ENCODE measurements around the gene ARL8A. TPM values are rescaled to one million over a fixed set of nuclear protein-coding genes. Genes with fewer than 3 reads are reported as not detected.
A peak's percentile ranks its signal among the peaks of the same experiment; 100 is the strongest.

The ARL8A gene
- total and polyA plus RNA-seq, 8 donors = 7.8 to 34.5 (median 20.9) TPM

DNA sequence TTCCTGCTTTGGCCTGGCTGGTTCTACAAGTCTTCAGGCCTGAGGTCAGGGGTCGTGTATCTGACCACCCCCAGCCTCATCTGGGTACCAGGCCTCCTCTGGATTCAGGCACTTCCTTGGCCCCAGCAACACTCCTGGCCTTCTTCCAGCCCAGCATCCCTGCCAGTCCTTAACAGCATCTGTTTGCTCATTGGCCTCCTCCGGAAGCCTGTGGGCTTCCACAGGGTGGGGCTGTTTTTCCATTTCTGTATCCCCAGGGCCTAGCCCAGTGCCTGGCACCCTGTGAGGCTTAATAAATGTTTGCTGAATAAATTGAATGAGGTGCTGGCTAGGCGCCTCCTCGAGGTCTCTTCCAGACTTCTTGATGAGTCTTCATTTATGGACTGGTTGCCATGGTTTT lies 43.4 kb downstream of the ARL8A start:
- intact Hi-C loops (cut with DNase I; ENCODE audit: low total_unique reads) = no loop called here
- TF ChIP-seq POLR2AphosphoS5 (IDR thresholded peaks at IDR 0.05) (no peak), POLR2A (IDR thresholded peaks at IDR 0.05) (no peak), EP300 (IDR thresholded peaks at IDR 0.05) (no peak), CTCF (IDR thresholded peaks at IDR 0.05) (no peak)
- H3K36me3 ChIP-seq = no peaks in the 10 kb centered on the region

DNA sequence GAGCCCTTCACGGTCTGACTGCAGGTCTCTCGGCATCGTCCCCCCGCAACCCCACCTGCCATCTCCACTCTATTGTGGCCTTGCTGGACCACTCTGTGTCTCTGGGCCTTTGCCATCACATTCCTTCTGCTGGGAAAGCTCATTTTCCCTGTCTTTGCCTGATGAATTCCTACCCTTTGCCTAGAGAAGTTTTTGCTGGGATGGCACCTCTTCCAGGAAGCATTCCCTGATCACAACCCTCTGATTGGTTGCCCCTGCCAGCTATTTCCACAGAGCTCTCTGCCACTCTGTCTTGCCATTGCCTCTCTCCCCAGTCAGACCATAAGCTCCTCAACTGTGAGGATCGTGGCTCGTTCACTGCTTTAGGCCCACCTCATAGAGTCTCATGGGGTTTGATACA lies 50.7 kb downstream of the ARL8A start:
- 94 to 99% (median 95%) methylated on average over 6 of the region's 6 CpGs for WGBS, 5 donors
- H3K36me3 ChIP-seq = no peaks in the 10 kb centered on the region
- TF ChIP-seq POLR2A (IDR thresholded peaks at IDR 0.05) = no peak
- TF ChIP-seq CTCF (IDR thresholded peaks at IDR 0.05) = no peak
- TF ChIP-seq EP300 (IDR thresholded peaks at IDR 0.05) = no peak
- TF ChIP-seq POLR2AphosphoS5 (IDR thresholded peaks at IDR 0.05) = no peak
- H3K27me3 ChIP-seq = no peaks in the 10 kb centered on the region
- no peaks in the 10 kb centered on the region for H3K4me1 ChIP-seq
- DNase-seq = no peak
- intact Hi-C loops (cut with DNase I; ENCODE audit: low total_unique reads) = no loop called here
- H3K27ac ChIP-seq = no peak overlapping the region
- no peaks in the 10 kb centered on the region for H3K9me3 ChIP-seq
- no peak overlapping the region for H3K4me3 ChIP-seq

More for the DNA sequence above, 43.4 kb downstream of the ARL8A start:
- H3K27ac ChIP-seq = peak overlapping the region in 1 of 5 donors; percentile 47
- DNase-seq = peak in 1 of 2 donors; percentile 58
- H3K9me3 ChIP-seq = no peaks in the 10 kb centered on the region
- no peak overlapping the region for H3K4me3 ChIP-seq
- H3K27me3 ChIP-seq = no peaks in the 10 kb centered on the region
- WGBS, 5 donors = 35 to 52% (median 40%) methylated on average over 4 of the region's 4 CpGs
- peaks cover 0 to 9% (median 4%) of the 10 kb centered on the region in 4 donors for H3K4me1 ChIP-seq

DNA sequence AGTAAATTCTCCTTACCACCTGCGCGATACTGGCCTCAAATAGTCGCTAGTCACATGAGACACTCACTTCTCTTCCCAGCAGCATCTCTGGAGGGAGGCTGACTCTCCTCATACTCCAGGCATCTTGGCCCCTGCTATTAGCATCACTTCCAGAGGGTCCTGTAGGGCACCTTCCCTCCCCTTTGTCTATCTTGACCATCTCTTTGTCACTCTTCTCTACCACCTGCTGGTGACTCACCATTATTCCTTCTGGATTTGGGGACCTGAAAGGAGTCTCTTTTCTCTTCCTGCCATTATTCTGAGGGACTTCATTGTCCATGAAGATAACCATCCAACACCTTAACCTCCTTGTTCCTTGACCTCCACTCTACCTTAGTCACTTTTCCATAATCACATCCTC lies 53.5 kb downstream of the ARL8A start:
- Histone ChIP-seq H3K36me3 (no peaks in the 10 kb centered on the region), H3K4me3 (no peak overlapping the region), H3K4me1 (peaks cover 2 to 17% (median 10%) of the 10 kb centered on the region in 4 donors), H3K27me3 (no peaks in the 10 kb centered on the region), H3K9me3 (no peaks in the 10 kb centered on the region), H3K27ac (no peak overlapping the region)
- intact Hi-C loops (cut with DNase I; ENCODE audit: low total_unique reads) = no loop called here
- 89 to 98% (median 94%) methylated on average over 3 of the region's 3 CpGs for WGBS, 5 donors
- TF ChIP-seq CTCF (IDR thresholded peaks at IDR 0.05) = peak in 2 of 7 experiments; percentile 16 to 39
- TF ChIP-seq POLR2AphosphoS5 (IDR thresholded peaks at IDR 0.05) = no peak
- no peak for DNase-seq

DNA sequence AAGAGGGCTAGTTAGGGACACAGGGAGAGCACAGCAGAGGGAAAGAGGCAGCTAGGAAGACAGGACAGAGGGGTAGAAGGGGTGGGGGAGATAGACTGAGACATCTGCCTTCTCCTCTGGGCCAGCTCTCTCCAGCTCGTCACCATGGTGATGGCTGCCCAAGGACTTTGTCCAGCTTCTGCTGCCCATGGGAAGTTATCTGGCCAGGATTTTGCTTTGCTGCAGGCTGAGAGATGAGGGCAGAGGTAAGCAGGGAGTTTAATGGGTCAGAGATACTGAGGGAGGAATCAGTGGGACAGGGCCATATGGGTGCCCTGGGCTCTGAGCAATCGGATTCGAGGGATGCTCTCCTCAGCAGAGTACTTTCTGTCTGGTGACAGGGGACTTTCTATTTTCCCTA lies 56.3 kb downstream of the ARL8A start:
- no peaks in the 10 kb centered on the region for H3K36me3 ChIP-seq
- H3K4me3 ChIP-seq = no peak overlapping the region
- H3K9me3 ChIP-seq = no peaks in the 10 kb centered on the region
- H3K27me3 ChIP-seq = no peaks in the 10 kb centered on the region
- H3K27ac ChIP-seq = peak overlapping the region in 2 of 5 donors; percentile 9 to 13
- intact Hi-C loops (cut with DNase I; ENCODE audit: low total_unique reads) = no loop called here
- no peak for TF ChIP-seq EP300 (IDR thresholded peaks at IDR 0.05)
- no peak for TF ChIP-seq POLR2AphosphoS5 (IDR thresholded peaks at IDR 0.05)
- TF ChIP-seq POLR2A (IDR thresholded peaks at IDR 0.05) = no peak
- no peak for TF ChIP-seq CTCF (IDR thresholded peaks at IDR 0.05)
- WGBS, 5 donors = 58 to 70% (median 62%) methylated on average over 3 of the region's 3 CpGs
- H3K4me1 ChIP-seq = peaks cover 12 to 34% (median 20%) of the 10 kb centered on the region in 4 donors
- no peak for DNase-seq
